Activated T-helper 1 cell treated with anti-CD3 and anti-CD28 coated beads, Interleukin-12 subunit alpha, Interleukin-12 subunit beta, Interleukin-2, Interleukin-4 antibody, amounts not matched to agents 30 ng/mL and 10 ng/mL and 1 ng/mL, durations not matched to agents 14 hours and 24 hours and 36 hours (primary cell): ENCODE results near the gene RHOT1. TPM values are rescaled to one million over a fixed set of nuclear protein-coding genes. Genes with fewer than 3 reads are reported as not detected.
"Not testable (repeated sequence)": the region's sequence is repeated elsewhere in the genome, so short reads cannot be mapped to it uniquely, and the experiment has no call there.

ENCODE experiments used
- DNase-seq: peaks from one replicate; pipeline ENCODE4 v3.0.0; 2021; ENCODE audit warnings: low spot score
- H3K27ac Mint-ChIP-seq: one replicate; pipeline ENCODE4 v1.8.0; 2021; ENCODE audit warnings: mild to moderate bottlenecking, mixed read lengths
- H3K27me3 Mint-ChIP-seq: one replicate; pipeline ENCODE4 v1.8.0; 2022; ENCODE audit warnings: mild to moderate bottlenecking, moderate library complexity, mixed read lengths; ENCODE audit not compliant: insufficient read depth
- H3K36me3 Mint-ChIP-seq: one replicate; pipeline ENCODE4 v1.8.0; 2021; ENCODE audit warnings: low read depth, mixed read lengths
- H3K4me1 Mint-ChIP-seq: one replicate; pipeline ENCODE4 v1.8.0; 2021; ENCODE audit warnings: low read depth, mixed read lengths
- H3K4me3 Mint-ChIP-seq: one replicate; pipeline ENCODE4 v1.8.0; 2021; ENCODE audit warnings: mild to moderate bottlenecking, moderate library complexity, mixed read lengths
- H3K9me3 Mint-ChIP-seq: one replicate; pipeline ENCODE4 v1.8.0; 2021; ENCODE audit warnings: mixed read lengths
- intact Hi-C: fragments of 100-400 bp; cut with micrococcal nuclease; formaldehyde crosslinking; loops from one replicate; pipeline ENCODE4 v1.15.1; 2024
- total RNA-seq: library from RNA; stranded (reverse); gene quantifications from 2 replicates; pipeline ENCODE4 v1.2.3, GENCODE V29; 2022

Gene RHOT1
- total RNA-seq, 1 donor from 2014 or later = 25.9 TPM

DNA sequence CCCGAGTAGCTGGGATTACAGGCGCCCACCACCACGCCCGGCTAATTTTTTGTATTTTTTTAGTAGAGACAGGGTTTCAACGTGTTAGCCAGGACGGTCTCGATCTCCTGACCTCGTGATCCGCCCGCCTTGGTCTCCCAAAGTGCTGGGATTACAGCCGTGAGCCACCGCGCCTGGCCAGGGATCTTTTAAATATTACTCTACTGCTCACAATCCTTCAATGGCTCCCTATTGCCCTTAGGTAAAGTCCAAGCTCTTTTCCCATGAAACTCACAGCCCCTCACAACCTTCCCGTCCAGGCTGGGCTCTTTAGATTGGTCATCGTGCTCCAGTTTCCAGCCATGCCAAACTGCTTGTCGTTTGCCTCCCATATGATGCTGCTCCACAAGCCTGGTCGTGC, 121.2 kb downstream of the RHOT1 start:
- Mint-ChIP-seq H3K4me1 (peaks cover 20% of the 10 kb centered on the region), H3K27me3 (peaks cover 71% of the 10 kb centered on the region)
- H3K9me3 Mint-ChIP-seq, H3K36me3 Mint-ChIP-seq, H3K27ac Mint-ChIP-seq, DNase-seq, H3K4me3 Mint-ChIP-seq: not testable (repeated sequence)
- intact Hi-C loops = loop anchor here (10.0 kb wide), 1 partner anchor 59 kb away; no protein-coding TSS in a partner anchor

DNA sequence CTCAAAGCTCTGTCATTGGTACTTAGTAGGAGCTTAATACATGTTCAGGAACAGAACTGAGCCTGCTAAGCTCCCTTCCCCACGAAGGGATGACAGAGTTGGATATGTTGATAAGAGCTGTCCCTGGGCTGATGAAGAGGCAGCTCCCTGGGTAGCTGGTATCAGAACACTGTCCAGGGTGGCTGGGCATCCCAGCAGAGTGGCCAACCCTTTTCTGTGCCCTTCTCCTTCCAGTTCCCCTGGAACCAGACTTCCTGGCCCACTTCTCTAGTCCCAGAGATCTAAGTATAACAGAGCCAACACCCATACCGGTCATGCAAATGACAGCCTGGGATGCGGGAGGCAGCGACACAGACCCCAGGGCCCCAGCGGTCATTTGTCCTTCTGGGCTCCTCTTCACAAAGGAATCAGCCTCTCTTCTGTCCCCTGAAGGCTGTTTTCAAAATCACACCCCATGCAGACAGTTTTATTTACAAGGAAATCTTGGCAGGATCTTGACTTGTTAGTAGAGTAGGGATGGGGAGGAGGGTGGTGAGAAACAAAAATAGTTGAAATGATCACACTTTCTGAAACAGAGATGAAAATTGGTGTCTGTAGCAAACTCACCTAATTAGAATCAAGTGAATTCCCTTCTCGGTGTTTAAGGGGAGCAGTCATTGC, 122.0 kb downstream of the RHOT1 start:
- DNase-seq = no peak
- H3K27me3 Mint-ChIP-seq = peaks cover 74% of the 10 kb centered on the region
- H3K4me1 Mint-ChIP-seq = peaks cover 20% of the 10 kb centered on the region
- H3K36me3 Mint-ChIP-seq = no peaks in the 10 kb centered on the region
- intact Hi-C loops = loop anchor here (10.0 kb wide), 1 partner anchor 59 kb away; no protein-coding TSS in a partner anchor
- H3K27ac Mint-ChIP-seq = no peak overlapping the region
- peak overlapping the region; percentile 79 for H3K4me3 Mint-ChIP-seq
- H3K9me3 Mint-ChIP-seq = no peaks in the 10 kb centered on the region

DNA sequence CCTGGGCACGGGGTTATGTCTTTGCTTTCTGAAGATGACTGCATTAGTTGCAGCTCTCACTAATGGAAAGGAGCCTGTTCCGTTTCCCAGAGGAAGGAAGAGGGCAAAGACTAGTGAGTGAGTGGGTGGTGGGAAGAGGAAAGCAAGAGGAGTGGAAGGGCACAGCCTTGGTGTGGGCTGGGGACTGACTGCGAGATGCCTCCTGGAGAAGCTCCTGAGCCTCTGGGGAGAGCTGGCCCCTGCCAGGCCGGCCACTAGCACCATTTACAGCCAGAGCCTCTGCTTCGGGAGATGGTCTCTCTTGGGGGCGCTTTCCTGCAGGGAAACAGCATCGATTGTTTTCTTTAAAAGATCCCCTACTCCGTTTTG, 122.5 kb downstream of the RHOT1 start:
- peaks cover 20% of the 10 kb centered on the region for H3K4me1 Mint-ChIP-seq
- DNase-seq = no peak
- H3K27ac Mint-ChIP-seq = no peak overlapping the region
- peaks cover 74% of the 10 kb centered on the region for H3K27me3 Mint-ChIP-seq
- peak overlapping the region; percentile 79 for H3K4me3 Mint-ChIP-seq
- H3K36me3 Mint-ChIP-seq = no peaks in the 10 kb centered on the region
- no peaks in the 10 kb centered on the region for H3K9me3 Mint-ChIP-seq
- intact Hi-C loops = loop anchor here (5.0 to 10.0 kb wide), 2 partner anchors 52 to 60 kb away; no protein-coding TSS in a partner anchor

DNA sequence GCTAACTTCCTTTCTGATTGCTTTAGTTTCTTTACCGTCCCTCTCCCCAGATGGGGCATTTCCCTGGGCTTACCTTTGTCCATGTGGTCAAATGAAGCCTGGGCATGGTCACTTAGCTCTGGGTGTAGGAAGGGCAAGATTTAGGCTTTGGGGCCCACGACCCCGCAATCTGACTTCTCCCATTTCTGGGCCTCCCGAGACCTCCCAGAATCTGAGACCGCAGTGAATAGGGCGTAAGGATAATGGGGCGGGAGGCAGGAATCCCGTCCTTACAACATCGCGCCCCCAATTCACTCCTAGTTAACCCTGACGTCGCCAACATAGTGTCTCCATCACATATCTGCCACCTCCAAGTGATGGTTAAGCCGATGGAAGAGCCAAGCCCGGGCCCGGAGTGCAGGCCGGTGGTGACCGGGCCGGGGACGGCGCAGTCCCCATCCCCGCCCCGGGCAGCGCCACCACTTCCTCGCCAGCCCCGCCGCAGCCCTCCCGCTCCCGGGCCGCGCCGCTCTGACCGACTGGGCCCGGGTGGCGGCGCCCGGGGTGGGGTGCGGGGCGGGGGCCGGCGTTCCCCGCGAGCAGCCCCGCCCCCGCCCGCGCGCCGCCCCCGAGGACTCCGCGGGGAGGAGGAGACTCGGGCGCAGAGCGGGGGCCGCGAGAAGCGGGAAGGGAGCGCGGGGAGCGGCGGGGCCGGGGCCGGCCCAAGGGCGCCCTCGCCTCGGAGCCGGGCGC, 123.1 kb downstream of the RHOT1 start, which contains the start of gene RHBDL3:
Gene RHBDL3, plus strand, starts transcription at position 641 of the 732 bp plus-strand sequence. CDS start 358 bp downstream, outside the sequence.
- peaks cover 20% of the 10 kb centered on the region for H3K4me1 Mint-ChIP-seq
- no peak within 1 kb of the TSS for H3K27ac Mint-ChIP-seq
- intact Hi-C loops = loop anchor here (5.0 to 10.0 kb wide), 2 partner anchors 52 to 61 kb away; no protein-coding TSS in a partner anchor
- no peak for DNase-seq
- no peaks in the 10 kb centered on the region for H3K9me3 Mint-ChIP-seq
- H3K36me3 Mint-ChIP-seq = no peaks in the 10 kb centered on the region
- peak within 1 kb of the TSS; percentile 81 for H3K4me3 Mint-ChIP-seq
- peaks cover 75% of the 10 kb centered on the region for H3K27me3 Mint-ChIP-seq

DNA sequence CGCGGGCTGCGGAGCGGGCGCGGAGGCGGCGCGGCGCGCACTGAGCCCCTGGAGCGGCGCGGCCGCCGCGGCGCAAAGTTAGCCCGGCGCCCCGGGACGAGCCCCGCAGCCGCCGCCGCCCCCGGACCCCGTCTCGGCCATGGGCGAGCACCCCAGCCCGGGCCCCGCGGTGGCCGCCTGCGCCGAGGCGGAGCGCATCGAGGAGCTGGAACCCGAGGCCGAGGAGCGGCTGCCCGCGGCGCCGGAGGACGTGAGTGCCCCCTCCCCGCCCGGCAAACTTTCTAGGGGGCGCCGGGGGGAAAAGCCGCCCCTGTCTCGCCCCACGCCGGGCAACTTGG, 123.7 kb downstream of the RHOT1 start:
- Mint-ChIP-seq H3K4me3 (no peak overlapping the region), H3K4me1 (peaks cover 20% of the 10 kb centered on the region), H3K27me3 (peaks cover 81% of the 10 kb centered on the region), H3K36me3 (no peaks in the 10 kb centered on the region), H3K9me3 (no peaks in the 10 kb centered on the region), H3K27ac (no peak overlapping the region)
- intact Hi-C loops = loop anchor here (5.0 to 10.0 kb wide), 2 partner anchors 51 to 61 kb away; no protein-coding TSS in a partner anchor
- DNase-seq = no peak

DNA sequence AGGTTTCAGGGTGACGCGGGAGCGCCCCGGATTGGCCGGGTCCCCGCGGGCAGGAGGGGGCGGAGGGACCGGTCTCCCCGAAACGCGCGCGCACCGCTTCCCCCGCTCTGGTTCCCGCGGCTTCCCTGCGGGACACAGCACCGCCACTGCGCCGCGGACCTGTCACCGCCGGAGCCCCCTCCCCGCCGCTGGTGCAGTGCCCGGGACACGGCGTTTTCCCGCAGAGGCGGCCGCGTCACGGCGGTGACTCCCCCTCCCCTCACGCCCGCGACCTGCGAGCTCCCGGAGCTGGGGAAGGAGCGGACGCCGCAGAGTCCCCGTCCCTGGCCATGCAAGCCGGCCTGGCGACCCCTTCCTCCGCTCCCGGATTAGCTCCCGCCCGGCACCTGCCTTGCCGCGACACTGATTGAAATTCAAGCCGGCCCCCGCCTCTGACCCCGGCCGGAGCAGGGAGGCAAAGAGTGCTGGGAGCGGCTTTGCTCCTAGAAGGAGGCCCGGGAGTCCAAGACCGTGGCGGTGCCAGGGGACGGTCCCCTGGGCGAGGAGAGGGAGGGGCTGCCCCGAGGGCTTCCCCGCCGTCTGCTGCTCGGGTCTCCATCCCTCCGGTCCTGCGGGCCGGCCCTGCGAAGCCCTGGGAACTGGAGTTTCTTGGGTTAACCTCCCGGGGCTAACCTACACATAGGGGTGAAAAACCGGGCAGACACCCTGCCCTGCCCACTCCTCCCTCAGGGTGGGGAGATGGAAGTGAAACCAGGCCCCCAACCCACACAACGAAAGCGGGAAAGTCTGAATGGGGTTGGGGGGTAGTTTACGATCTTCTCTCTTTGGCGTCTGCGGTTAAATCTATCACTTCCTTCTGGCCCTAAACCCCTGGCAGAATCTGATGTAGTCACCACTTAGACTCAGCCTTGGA, 124.3 kb downstream of the RHOT1 start:
- intact Hi-C loops = loop anchor here (1.0 to 10.0 kb wide), 3 partner anchors 45 to 62 kb away; no protein-coding TSS in a partner anchor
- H3K4me3 Mint-ChIP-seq = peak overlapping the region; percentile 81
- peaks cover 20% of the 10 kb centered on the region for H3K4me1 Mint-ChIP-seq
- H3K9me3 Mint-ChIP-seq = no peaks in the 10 kb centered on the region
- peak; percentile 11 for DNase-seq
- peaks cover 82% of the 10 kb centered on the region for H3K27me3 Mint-ChIP-seq
- H3K36me3 Mint-ChIP-seq = no peaks in the 10 kb centered on the region
- H3K27ac Mint-ChIP-seq = no peak overlapping the region

DNA sequence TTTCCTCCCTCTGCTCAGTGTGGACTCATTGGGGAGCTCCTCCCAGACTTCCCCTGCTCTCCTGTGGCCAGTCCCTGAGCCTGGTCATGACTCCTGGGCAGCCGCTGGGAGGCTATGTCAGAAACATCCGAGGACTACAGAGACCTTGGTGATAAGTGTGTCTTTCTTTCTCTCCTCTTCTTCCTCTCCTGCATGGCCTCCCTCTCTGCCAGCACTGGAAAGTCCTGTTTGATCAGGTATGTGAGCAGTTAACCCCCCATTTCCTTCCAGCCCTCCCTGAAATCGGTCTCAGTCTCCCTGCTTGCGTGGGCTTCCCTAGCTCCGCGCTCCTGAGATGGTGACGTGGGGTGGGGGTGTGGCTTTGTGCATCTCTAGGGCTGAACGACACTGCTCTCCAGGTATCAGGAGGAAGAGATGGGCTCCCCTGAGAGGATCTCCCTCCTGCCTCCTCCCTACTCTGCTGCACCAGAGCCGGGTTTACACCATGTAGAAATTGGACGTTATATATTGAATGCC, 125.4 kb downstream of the RHOT1 start:
- Mint-ChIP-seq H3K27ac (peak overlapping the region; percentile 36), H3K9me3 (no peaks in the 10 kb centered on the region), H3K27me3 (peaks cover 81% of the 10 kb centered on the region), H3K4me1 (peaks cover 20% of the 10 kb centered on the region), H3K36me3 (no peaks in the 10 kb centered on the region), H3K4me3 (peak overlapping the region; percentile 77)
- intact Hi-C loops = loop anchor here (1.0 to 10.0 kb wide), 3 partner anchors 46 to 63 kb away; no protein-coding TSS in a partner anchor
- DNase-seq = no peak

DNA sequence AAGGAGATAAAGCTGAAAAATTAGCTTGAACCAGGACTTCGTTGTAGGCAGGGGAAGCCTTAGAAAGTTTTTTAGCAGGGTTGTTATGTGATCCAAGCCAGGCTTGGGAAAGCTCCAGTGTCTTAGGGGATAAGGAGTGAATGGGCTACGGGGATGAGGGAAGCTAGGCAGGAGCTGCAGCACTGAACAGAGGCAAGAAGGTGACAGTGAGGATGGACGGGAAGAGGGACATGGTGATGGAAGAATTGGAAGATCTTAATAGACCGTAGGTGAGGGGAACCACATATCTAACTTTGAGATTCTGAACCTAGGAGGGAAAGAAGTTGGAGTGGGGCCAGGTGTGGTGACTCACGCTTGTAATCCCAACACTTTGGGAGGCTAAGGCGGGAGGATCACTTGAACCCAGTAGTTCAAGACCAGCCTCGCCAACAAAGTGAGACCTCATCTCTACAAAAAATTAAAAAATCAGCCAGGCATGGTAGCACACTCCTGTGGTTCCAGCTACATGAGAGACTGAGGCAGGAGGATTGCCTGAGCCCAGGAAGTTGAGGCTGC, 126.5 kb downstream of the RHOT1 start:
- no peaks in the 10 kb centered on the region for H3K9me3 Mint-ChIP-seq
- H3K27ac Mint-ChIP-seq = no peak overlapping the region
- intact Hi-C loops = loop anchor here (5.0 to 10.0 kb wide), 2 partner anchors 48 to 64 kb away; no protein-coding TSS in a partner anchor
- peaks cover 74% of the 10 kb centered on the region for H3K27me3 Mint-ChIP-seq
- H3K4me1 Mint-ChIP-seq = peaks cover 20% of the 10 kb centered on the region
- no peaks in the 10 kb centered on the region for H3K36me3 Mint-ChIP-seq
- no peak overlapping the region for H3K4me3 Mint-ChIP-seq
- no peak for DNase-seq

DNA sequence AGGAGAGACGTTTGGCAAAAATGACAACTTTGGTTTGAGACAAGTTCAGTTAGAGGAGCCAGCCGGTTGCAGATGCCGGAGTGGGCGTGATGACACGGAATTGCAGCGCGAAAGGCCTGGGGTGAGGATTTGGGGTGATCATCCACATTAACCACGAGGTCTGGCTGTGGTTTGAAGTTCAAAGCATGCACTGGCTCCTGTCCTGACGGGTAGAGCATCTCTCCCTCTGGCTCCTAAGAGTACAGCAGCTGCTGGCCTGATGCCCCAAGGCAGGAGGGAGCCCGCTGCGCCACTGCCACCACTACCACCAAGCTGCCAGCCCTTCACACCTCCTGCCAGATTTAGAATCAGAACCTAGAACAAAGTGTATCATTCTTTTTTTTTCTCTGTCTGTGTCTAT, 127.1 kb downstream of the RHOT1 start:
- Mint-ChIP-seq H3K9me3 (no peaks in the 10 kb centered on the region), H3K36me3 (no peaks in the 10 kb centered on the region), H3K4me3 (no peak overlapping the region), H3K4me1 (peaks cover 19% of the 10 kb centered on the region), H3K27me3 (peaks cover 69% of the 10 kb centered on the region), H3K27ac (no peak overlapping the region)
- DNase-seq = no peak
- intact Hi-C loops = loop anchor here (5.0 to 10.0 kb wide), 2 partner anchors 48 to 65 kb away; no protein-coding TSS in a partner anchor

DNA sequence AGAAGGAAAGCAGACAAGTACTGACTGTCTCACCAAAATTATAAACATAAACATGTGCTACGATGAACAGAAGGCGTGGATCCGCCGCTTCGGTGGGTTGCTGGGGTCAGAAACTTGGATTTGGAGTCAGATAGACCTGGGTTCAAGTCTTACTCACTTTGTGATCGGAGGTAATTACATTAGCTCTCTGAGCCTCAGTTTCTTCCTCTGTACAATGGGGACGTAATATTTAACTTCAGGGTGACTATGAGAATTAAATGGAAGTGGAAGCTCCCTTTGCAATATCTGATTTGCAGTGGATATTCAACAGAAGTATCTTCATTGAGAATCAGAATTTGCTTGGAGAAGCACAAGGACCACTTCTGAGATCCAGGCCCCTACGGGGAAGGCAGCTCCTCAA, 129.5 kb downstream of the RHOT1 start:
- intact Hi-C loops = no loop called here
- Mint-ChIP-seq H3K27ac (no peak overlapping the region), H3K27me3 (peaks cover 59% of the 10 kb centered on the region)

DNA sequence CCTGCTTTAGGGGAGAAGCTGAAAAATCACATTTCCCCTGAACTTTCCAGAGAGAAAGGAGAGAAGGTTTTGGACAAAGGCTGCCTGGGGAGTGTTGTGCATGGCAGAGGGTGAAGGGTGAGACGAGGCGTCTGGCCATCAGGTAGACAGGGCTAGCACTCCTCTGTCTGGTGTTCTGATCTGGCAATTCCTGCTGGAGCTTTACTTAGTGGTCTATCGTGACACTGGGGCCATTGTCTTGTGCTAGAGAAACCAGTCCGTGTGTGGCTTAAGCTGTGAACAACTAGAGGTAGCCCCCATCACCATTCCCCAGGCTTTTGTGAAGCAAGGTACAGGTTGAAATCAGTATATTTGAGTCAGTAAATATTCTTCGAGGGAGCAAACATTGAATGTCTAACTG, 131.8 kb downstream of the RHOT1 start:
- H3K4me1 Mint-ChIP-seq = no peaks in the 10 kb centered on the region
- no peaks in the 10 kb centered on the region for H3K36me3 Mint-ChIP-seq
- intact Hi-C loops = no loop called here
- no peak overlapping the region for H3K4me3 Mint-ChIP-seq
- DNase-seq = no peak
- H3K27ac Mint-ChIP-seq = no peak overlapping the region
- H3K9me3 Mint-ChIP-seq = no peaks in the 10 kb centered on the region
- peaks cover 39% of the 10 kb centered on the region for H3K27me3 Mint-ChIP-seq

More for the DNA sequence above, 129.5 kb downstream of the RHOT1 start:
- Mint-ChIP-seq H3K36me3 (no peaks in the 10 kb centered on the region), H3K4me3 (no peak overlapping the region), H3K4me1 (peaks cover 13% of the 10 kb centered on the region), H3K9me3 (no peaks in the 10 kb centered on the region)
- DNase-seq = no peak

DNA sequence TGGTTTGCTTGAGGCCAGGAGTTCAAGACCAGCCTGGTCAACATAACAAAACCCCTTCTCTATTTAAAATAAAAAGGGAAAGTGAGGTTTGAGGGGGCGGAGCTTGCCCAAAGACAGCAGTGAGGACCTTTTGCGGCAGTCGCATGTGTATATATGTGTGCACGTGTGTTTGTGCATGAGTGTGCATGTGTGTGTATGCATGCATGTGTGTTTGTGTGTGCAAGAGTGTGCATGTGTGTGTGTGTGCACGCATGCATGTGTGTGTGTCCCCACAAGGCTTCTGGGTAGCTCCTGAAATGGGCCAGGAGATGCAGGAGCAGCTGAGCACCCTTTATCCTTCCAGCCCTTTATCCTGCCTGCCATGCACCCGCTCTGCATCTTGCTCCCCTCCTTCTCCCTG, 132.3 kb downstream of the RHOT1 start:
- H3K27me3 Mint-ChIP-seq = peaks cover 34% of the 10 kb centered on the region
- H3K4me3 Mint-ChIP-seq = no peak overlapping the region
- H3K4me1 Mint-ChIP-seq = no peaks in the 10 kb centered on the region
- no peaks in the 10 kb centered on the region for H3K36me3 Mint-ChIP-seq
- intact Hi-C loops = no loop called here
- DNase-seq = no peak
- no peaks in the 10 kb centered on the region for H3K9me3 Mint-ChIP-seq
- H3K27ac Mint-ChIP-seq = no peak overlapping the region
